Germinal center (tissue), 1 donor: ENCODE results near the gene HAO1.
A peak's percentile ranks its signal among the peaks of the same experiment; 100 is the strongest.
"Not testable (repeated sequence)": the region's sequence is repeated elsewhere in the genome, so short reads cannot be mapped to it uniquely, and the experiment has no call there.

Experiments used
- DNase-seq: peaks from one replicate; pipeline ENCODE4 v3.0.0; 2012; ENCODE audit warnings: mixed read lengths, low spot score

Gene HAO1

GRCh38 chr20:7940341-7940740, at the start of gene HAO1:
HAO1 (minus strand) TSS chr20:7940458; CDS start chr20:7940422, 36 bp downstream.
- no peak for DNase-seq

- no peak for DNase-seq
Measured at GRCh38 chr20:7989379-7989778, 49.1 kb upstream of the HAO1 start.

- DNase-seq = no peak
Measured at GRCh38 chr20:7985916-7986315, 45.7 kb upstream of the HAO1 start.

GRCh38 chr20:7984192-7984591, 43.9 kb upstream of the HAO1 start:
- no peak for DNase-seq

- no peak for DNase-seq
Measured at GRCh38 chr20:7981374-7981773, 41.1 kb upstream of the HAO1 start.

GRCh38 chr20:7980332-7981046, 40.2 kb upstream of the HAO1 start:
- DNase-seq = peak; percentile 34

- no peak for DNase-seq
Measured at GRCh38 chr20:7977709-7978108, 37.5 kb upstream of the HAO1 start.

- DNase-seq = no peak
Measured at GRCh38 chr20:7975851-7976414, 35.7 kb upstream of the HAO1 start.

- DNase-seq = no peak
Measured at GRCh38 chr20:7974785-7975435, 34.7 kb upstream of the HAO1 start.

GRCh38 chr20:7971536-7972280, 31.4 kb upstream of the HAO1 start:
- no peak for DNase-seq

- no peak for DNase-seq
Measured at GRCh38 chr20:7967199-7967844, 27.1 kb upstream of the HAO1 start.

- no peak for DNase-seq
Measured at GRCh38 chr20:7966176-7966575, 25.9 kb upstream of the HAO1 start.

GRCh38 chr20:7959484-7959883, 19.2 kb upstream of the HAO1 start:
- DNase-seq = no peak

GRCh38 chr20:7956561-7956960, 16.3 kb upstream of the HAO1 start:
- DNase-seq = not testable (repeated sequence)

GRCh38 chr20:7950387-7950786, 10.1 kb upstream of the HAO1 start:
- no peak for DNase-seq

GRCh38 chr20:7943891-7944290, 3.6 kb upstream of the HAO1 start:
- no peak for DNase-seq

- DNase-seq = no peak
Measured at GRCh38 chr20:7939663-7940062, 595 bp downstream of the HAO1 start.

- no peak for DNase-seq
Measured at GRCh38 chr20:7938058-7938457, 2.2 kb downstream of the HAO1 start.

- no peak for DNase-seq
Measured at GRCh38 chr20:7937328-7937727, 2.9 kb downstream of the HAO1 start.

- DNase-seq = no peak
Measured at GRCh38 chr20:7935027-7935551, 5.2 kb downstream of the HAO1 start.

- no peak for DNase-seq
Measured at GRCh38 chr20:7933346-7933745, 6.9 kb downstream of the HAO1 start.

GRCh38 chr20:7930343-7930742, 9.9 kb downstream of the HAO1 start:
- no peak for DNase-seq
